Measurements from ENCODE around the gene MYO9B.

DNA sequence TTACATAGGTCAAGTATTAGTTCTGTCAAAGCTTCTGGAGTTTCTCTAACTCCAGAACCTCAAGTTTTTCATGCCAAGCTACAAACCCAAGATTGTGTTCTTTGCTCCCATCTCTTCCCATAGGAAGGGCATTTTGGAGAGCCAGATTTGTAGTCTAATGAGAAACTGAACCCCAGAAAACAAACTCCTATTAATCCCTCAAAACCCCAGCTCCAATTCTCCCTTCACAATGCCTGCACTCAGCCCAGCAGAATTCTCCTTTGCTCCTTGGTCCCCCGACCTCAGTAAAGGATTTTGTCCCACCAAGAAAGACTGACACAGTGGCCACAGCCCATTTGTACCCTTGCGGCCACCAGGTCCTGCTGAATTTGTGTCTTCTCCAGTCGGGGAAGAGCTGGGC lies 180.6 kb downstream of the MYO9B start:
- TF ChIP-seq, protein P1, sequence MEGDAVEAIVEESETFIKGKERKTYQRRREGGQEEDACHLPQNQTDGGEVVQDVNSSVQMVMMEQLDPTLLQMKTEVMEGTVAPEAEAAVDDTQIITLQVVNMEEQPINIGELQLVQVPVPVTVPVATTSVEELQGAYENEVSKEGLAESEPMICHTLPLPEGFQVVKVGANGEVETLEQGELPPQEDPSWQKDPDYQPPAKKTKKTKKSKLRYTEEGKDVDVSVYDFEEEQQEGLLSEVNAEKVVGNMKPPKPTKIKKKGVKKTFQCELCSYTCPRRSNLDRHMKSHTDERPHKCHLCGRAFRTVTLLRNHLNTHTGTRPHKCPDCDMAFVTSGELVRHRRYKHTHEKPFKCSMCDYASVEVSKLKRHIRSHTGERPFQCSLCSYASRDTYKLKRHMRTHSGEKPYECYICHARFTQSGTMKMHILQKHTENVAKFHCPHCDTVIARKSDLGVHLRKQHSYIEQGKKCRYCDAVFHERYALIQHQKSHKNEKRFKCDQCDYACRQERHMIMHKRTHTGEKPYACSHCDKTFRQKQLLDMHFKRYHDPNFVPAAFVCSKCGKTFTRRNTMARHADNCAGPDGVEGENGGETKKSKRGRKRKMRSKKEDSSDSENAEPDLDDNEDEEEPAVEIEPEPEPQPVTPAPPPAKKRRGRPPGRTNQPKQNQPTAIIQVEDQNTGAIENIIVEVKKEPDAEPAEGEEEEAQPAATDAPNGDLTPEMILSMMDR (conservative IDR thresholded peaks at IDR 0.05 in 1 of 2, IDR thresholded peaks at IDR 0.05 in 1 of 2; ENCODE audit: extremely low read depth in 1 of 2, insufficient read depth in 1 of 2, low read depth in 1 of 2, low read length in 2 of 2) = no peak
- no peak for TF ChIP-seq EZH2 (IDR thresholded peaks at IDR 0.05; ENCODE audit: borderline replicate concordance, low read length)

Measured in mammary epithelial cell (primary cell).